Caki2 (cell line): ENCODE data around the gene SLC35B1. TPM values are rescaled to one million over a fixed set of nuclear protein-coding genes. Genes with fewer than 3 reads are reported as not detected.

Experiments
- total RNA-seq: library from RNA; depleted of rRNA; stranded (reverse); fragments of >200 nt; shearing (Covaris generic); gene quantifications from 2 replicates; pipeline ENCODE4 v1.2.3, GENCODE V29; 2014; ENCODE audit warnings: low replicate concordance; rRNA removed

SLC35B1 gene
- total RNA-seq, 1 experiment from 2014 or later = 106 TPM

Other genes with a start within 250 kb of the SLC35B1 start
- gene NGFR, start 212.7 kb downstream of the SLC35B1 start, total RNA-seq = 0.91 and 5.1 TPM in 2 replicates
- gene NXPH3, start 132.1 kb downstream of the SLC35B1 start, total RNA-seq = 0.27 TPM in 1 of 2 replicates, not detected in the other
- gene SPOP, start 29.9 kb downstream of the SLC35B1 start, total RNA-seq = 36.7 and 68.6 TPM in 2 replicates
- gene FAM117A, start 56.2 kb upstream of the SLC35B1 start, total RNA-seq = 0.06 and 0.44 TPM in 2 replicates
- gene KAT7, start 80.7 kb upstream of the SLC35B1 start, total RNA-seq = 26.7 and 37.4 TPM in 2 replicates
- not detected in 2 replicates for gene TAC4, start 140.1 kb upstream of the SLC35B1 start, total RNA-seq